AG09309 (cell line): ENCODE measurements around the gene GPC3.
"Not testable (repeated sequence)": the region's sequence is repeated elsewhere in the genome, so short reads cannot be mapped to it uniquely, and the experiment has no call there.

ENCODE experiments used
- DNase-seq: peaks from one replicate; pipeline ENCODE4 v3.0.0-alpha.2; 2010; ENCODE audit warnings: low read depth
- H3K4me3 ChIP-seq: 2 replicates; pipeline ENCODE4 v1.5.1; 2011; ENCODE audit warnings: mild to moderate bottlenecking, low read depth, low read length, moderate library complexity; ENCODE audit not compliant: control insufficient read depth
- TF ChIP-seq, protein P1 (sequence below): IDR thresholded peaks from 2 replicates; pipeline ENCODE4 v1.5.1; 2011; ENCODE audit warnings: mild to moderate bottlenecking, low read depth, low read length, inconsistent platforms; ENCODE audit not compliant: insufficient read depth, control insufficient read depth; ENCODE audit errors: missing control alignments

GPC3 gene

DNA sequence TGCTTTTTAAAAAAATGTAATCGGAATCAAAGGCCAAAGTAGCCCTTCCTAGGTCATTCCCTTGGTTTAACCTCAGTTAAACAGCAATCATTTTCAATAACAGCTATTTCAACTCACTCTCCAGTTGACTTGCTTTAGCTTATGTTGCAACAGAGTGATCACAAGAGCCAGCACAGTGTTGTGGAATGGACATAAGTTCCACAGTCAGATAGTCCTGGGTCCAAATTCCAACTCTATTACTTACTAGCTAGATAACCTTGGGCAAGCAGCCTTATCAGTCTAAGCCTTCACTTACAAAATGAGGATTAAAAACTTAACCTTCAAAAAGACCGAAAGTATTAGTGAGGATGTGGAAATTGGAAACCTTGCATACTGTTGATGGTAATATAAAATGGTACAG is 9.2 kb upstream of the GPC3 start:
- no peak for DNase-seq
- TF ChIP-seq, protein P1, sequence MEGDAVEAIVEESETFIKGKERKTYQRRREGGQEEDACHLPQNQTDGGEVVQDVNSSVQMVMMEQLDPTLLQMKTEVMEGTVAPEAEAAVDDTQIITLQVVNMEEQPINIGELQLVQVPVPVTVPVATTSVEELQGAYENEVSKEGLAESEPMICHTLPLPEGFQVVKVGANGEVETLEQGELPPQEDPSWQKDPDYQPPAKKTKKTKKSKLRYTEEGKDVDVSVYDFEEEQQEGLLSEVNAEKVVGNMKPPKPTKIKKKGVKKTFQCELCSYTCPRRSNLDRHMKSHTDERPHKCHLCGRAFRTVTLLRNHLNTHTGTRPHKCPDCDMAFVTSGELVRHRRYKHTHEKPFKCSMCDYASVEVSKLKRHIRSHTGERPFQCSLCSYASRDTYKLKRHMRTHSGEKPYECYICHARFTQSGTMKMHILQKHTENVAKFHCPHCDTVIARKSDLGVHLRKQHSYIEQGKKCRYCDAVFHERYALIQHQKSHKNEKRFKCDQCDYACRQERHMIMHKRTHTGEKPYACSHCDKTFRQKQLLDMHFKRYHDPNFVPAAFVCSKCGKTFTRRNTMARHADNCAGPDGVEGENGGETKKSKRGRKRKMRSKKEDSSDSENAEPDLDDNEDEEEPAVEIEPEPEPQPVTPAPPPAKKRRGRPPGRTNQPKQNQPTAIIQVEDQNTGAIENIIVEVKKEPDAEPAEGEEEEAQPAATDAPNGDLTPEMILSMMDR = no peak
- H3K4me3 ChIP-seq = no peak overlapping the region

DNA sequence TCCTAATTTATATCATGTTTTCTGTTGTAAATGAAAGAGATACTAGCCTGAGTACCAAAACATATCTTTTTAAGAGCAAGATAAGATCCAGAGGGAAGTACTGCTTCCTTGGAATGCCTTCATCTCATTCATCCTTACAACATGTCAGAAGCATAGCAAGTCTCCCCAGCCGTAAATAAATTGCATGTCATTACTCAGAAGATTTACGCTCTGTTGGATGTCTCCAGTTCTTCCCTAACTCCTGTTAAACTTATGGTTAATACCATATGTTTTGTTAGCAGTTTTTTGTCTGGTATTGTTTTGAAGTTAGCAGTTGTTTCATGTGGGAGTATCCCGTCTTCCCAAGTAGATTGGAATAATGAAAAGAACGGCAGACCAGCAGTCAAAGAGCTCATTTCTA is 7.5 kb upstream of the GPC3 start:
- TF ChIP-seq, protein P1 = no peak
- no peak overlapping the region for H3K4me3 ChIP-seq

DNA sequence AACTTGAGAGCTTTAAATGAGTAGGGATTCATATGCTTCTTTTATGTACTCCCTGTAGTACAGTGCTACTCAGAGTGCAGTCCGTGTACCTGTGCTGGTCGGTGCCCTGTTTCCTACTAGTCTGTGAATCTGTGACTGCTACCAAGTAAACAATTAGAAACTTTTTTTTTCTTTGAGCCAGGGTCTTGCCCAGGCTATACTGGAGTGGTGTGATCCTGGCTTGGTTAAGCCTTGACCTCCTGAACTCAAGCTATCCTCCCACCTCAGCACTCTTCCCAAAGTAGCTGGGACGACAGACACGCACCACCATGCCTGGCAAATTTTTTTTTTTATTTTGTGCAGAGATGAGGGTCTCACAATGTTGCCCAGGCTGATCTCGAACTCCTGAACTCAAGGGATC is 6.4 kb upstream of the GPC3 start:
- no peak for DNase-seq
- H3K4me3 ChIP-seq = no peak overlapping the region
- TF ChIP-seq, protein P1 = no peak

More for the DNA sequence above, 7.5 kb upstream of the GPC3 start:
- DNase-seq = no peak

DNA sequence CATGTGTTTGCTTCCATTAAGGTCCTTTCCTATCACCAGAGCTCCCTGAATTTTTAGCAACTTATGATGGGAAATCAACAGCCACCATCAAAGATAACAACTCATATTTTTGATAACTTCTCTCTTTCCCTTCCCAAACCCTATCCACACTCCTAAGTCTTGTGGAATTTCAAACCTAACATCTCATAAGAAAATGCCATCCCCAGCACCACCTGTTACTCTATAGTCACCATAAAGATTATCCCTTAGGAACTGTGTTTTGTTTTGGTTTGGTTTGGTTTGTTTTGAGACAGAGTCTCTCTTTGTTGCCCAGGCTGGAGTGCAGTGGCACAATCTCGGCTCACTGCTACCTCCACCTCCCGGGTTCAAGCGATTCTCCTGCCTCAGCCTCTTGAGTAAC is 5.7 kb upstream of the GPC3 start:
- DNase-seq, H3K4me3 ChIP-seq: not testable (repeated sequence)

DNA sequence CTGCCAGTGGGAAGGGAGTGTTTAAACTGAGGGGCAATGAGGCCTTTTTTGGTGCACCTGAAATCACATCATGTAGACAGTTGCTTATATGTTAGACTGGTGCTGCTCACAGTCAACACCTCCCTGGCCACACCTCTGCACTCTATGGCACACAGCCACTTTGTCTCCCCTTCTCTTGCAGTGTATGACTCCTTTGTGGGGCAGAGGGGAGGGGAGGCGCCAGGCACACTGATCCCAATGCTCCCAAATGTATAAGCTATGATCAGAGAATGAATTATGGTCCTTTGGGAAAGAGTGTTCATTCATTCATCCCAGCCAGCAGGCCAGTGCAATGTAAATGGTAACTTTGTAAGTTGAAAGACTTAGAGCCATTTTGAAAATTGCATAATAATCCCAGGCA is 4.6 kb upstream of the GPC3 start:
- TF ChIP-seq, protein P1 = no peak
- H3K4me3 ChIP-seq = no peak overlapping the region
- DNase-seq = no peak

DNA sequence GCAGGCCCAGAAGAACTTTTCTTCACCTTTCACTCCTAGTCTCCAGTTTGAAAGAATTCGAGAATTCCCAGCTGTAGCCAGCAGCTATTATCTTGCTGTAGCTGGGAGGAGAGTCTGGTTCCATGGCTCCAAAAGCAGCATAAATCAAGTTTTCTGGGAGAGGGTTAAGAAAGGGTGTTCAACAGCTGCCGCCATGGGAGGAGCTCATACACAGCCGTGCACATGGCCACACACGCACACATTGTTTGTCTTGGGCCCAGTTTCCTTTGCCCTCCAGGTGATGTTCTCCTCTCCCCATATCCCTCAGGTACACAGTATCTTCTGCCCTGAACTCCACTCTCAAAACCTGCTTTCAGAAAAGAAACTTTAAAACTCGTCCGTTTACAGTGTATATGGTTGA is 4.1 kb upstream of the GPC3 start:
- TF ChIP-seq, protein P1 = no peak
- DNase-seq = no peak

DNA sequence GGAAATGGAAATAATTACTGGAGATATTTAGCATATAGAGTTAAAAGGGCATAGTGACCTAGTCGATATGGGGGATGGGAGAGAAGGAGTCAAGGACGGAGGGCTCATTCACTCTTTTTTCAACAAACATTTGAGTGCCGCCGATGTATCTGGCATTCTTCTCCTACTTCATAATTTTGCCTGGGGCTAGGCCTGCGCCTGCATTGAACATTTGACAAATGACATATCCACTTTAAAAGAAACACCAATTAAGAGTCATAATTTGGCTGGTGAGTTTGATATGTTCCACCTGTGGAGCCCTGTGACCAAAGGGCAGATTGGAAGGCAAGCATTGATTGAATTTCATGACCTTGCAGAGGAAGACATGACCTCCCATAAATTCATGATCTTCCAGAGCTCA is 2.6 kb upstream of the GPC3 start:
- H3K4me3 ChIP-seq = no peak overlapping the region
- TF ChIP-seq, protein P1 = no peak
- DNase-seq = no peak

More for the DNA sequence above, 4.1 kb upstream of the GPC3 start:
- no peak overlapping the region for H3K4me3 ChIP-seq
